ENCODE data around the gene PKD1. TPM values are rescaled to one million over a fixed set of nuclear protein-coding genes. Genes with fewer than 3 reads are reported as not detected.
"Not testable (repeated sequence)": the region's sequence is repeated elsewhere in the genome, so short reads cannot be mapped to it uniquely, and the experiment has no call there.

Gene PKD1
- total and polyA plus RNA-seq, 2 donors (not counting 1 experiment from before 2014, with no cell fraction given) = 100 to 116 TPM

- H3K4me3 Mint-ChIP-seq; H3K79me2 ChIP-seq (ENCODE audit: control insufficient read depth, insufficient read depth, low read length); DNase-seq; H3K27me3 Mint-ChIP-seq; H3K4me3 ChIP-seq (ENCODE audit: control extremely low read depth in 1 of 5, extremely low read depth in 1 of 5, insufficient read depth in 1 of 5, low read depth in 2 of 5, low read length in 4 of 5); H3K27me3 ChIP-seq (replicated peaks in 1 of 4; ENCODE audit: control extremely low read depth in 1 of 4, control insufficient read depth in 3 of 4, insufficient read depth in 4 of 4, low read length in 3 of 4); H3K9me3 Mint-ChIP-seq (ENCODE audit: insufficient read depth); H3K36me3 ChIP-seq (replicated peaks in 1 of 2; ENCODE audit: control extremely low read depth in 1 of 2, control insufficient read depth in 1 of 2, extremely low read depth in 1 of 2, insufficient read depth in 2 of 2, low read length in 1 of 2); H3K27ac Mint-ChIP-seq; H4K20me1 ChIP-seq (ENCODE audit: control insufficient read depth, insufficient read depth, low read length, poor library complexity, severe bottlenecking); H3K9ac ChIP-seq (ENCODE audit: low read length); H3K4me2 ChIP-seq (replicated peaks; ENCODE audit: low read depth, low read length, poor library complexity, severe bottlenecking); ATAC-seq (ENCODE audit: low read depth); H3K9me3 ChIP-seq (ENCODE audit: control extremely low read depth in 1 of 3, control insufficient read depth in 2 of 3, insufficient read depth in 1 of 3, low read length in 2 of 3); POLR2A ChIA-PET; H3K27ac ChIP-seq (ENCODE audit: low read length in 2 of 2); intact Hi-C loops (cut with micrococcal nuclease); CTCF ChIA-PET; H2AFZ ChIP-seq (ENCODE audit: insufficient read depth, low read depth, low read length, poor library complexity, severe bottlenecking): not testable (repeated sequence)
- H3K4me1 ChIP-seq (ENCODE audit: control insufficient read depth in 2 of 2, insufficient read depth in 2 of 2, low read length in 2 of 2) = peaks cover 5 to 17% of the 10 kb centered on the region in 2 donors
- peaks cover 18% of the 10 kb centered on the region for H3K4me1 Mint-ChIP-seq
- 96% methylated on average over 16 of the region's 22 CpGs for WGBS (ENCODE audit: insufficient coverage)
These were observed 5.7 kb downstream of the PKD1 start for GRCh38 chr16:2129890-2130447.

- H3K27ac ChIP-seq (ENCODE audit: low read length in 2 of 2); H3K9me3 Mint-ChIP-seq (ENCODE audit: insufficient read depth); H3K27me3 Mint-ChIP-seq; H3K79me2 ChIP-seq (ENCODE audit: control insufficient read depth, insufficient read depth, low read length); CTCF ChIA-PET; DNase-seq; H2AFZ ChIP-seq (ENCODE audit: insufficient read depth, low read depth, low read length, poor library complexity, severe bottlenecking); intact Hi-C loops (cut with micrococcal nuclease); H3K9ac ChIP-seq (ENCODE audit: low read length); H4K20me1 ChIP-seq (ENCODE audit: control insufficient read depth, insufficient read depth, low read length, poor library complexity, severe bottlenecking); ATAC-seq (ENCODE audit: low read depth); H3K4me3 ChIP-seq (ENCODE audit: control extremely low read depth in 1 of 5, extremely low read depth in 1 of 5, insufficient read depth in 1 of 5, low read depth in 2 of 5, low read length in 4 of 5); H3K9me3 ChIP-seq (ENCODE audit: control extremely low read depth in 1 of 3, control insufficient read depth in 2 of 3, insufficient read depth in 1 of 3, low read length in 2 of 3); H3K4me2 ChIP-seq (replicated peaks; ENCODE audit: low read depth, low read length, poor library complexity, severe bottlenecking); H3K27ac Mint-ChIP-seq; H3K4me3 Mint-ChIP-seq; H3K27me3 ChIP-seq (replicated peaks in 1 of 4; ENCODE audit: control extremely low read depth in 1 of 4, control insufficient read depth in 3 of 4, insufficient read depth in 4 of 4, low read length in 3 of 4); H3K36me3 ChIP-seq (replicated peaks in 1 of 2; ENCODE audit: control extremely low read depth in 1 of 2, control insufficient read depth in 1 of 2, extremely low read depth in 1 of 2, insufficient read depth in 2 of 2, low read length in 1 of 2): not testable (repeated sequence)
- POLR2A ChIA-PET = interaction anchor here (0.6 kb wide), 1 partner anchor 723 kb away, joined by 3 read pairs; no protein-coding TSS in a partner anchor
- WGBS (ENCODE audit: insufficient coverage) = no CpG with 5 or more reads among the region's 11 CpGs
- peaks cover 18% of the 10 kb centered on the region for H3K4me1 Mint-ChIP-seq
- H3K4me1 ChIP-seq (ENCODE audit: control insufficient read depth in 2 of 2, insufficient read depth in 2 of 2, low read length in 2 of 2) = peaks cover 5 to 17% of the 10 kb centered on the region in 2 donors
These were observed 6.4 kb downstream of the PKD1 start for GRCh38 chr16:2129251-2129650.

GRCh38 chr16:2127630-2128280 lies 7.9 kb downstream of the PKD1 start:
- not testable (repeated sequence) for H3K27ac Mint-ChIP-seq

GRCh38 chr16:2126928-2127556 lies 8.7 kb downstream of the PKD1 start:
- Mint-ChIP-seq H3K27ac (peak overlapping the region; percentile 59), H3K4me1 (peaks cover 20% of the 10 kb centered on the region), H3K4me3 (peak overlapping the region; percentile 13)
- intact Hi-C loops (cut with micrococcal nuclease); ATAC-seq (ENCODE audit: low read depth); H2AFZ ChIP-seq (ENCODE audit: insufficient read depth, low read depth, low read length, poor library complexity, severe bottlenecking); H3K4me2 ChIP-seq (replicated peaks; ENCODE audit: low read depth, low read length, poor library complexity, severe bottlenecking); POLR2A ChIA-PET; H3K27me3 ChIP-seq (replicated peaks in 1 of 4; ENCODE audit: control extremely low read depth in 1 of 4, control insufficient read depth in 3 of 4, insufficient read depth in 4 of 4, low read length in 3 of 4); H3K27ac ChIP-seq (ENCODE audit: low read length in 2 of 2); H4K20me1 ChIP-seq (ENCODE audit: control insufficient read depth, insufficient read depth, low read length, poor library complexity, severe bottlenecking); H3K9ac ChIP-seq (ENCODE audit: low read length); H3K27me3 Mint-ChIP-seq; H3K4me3 ChIP-seq (ENCODE audit: control extremely low read depth in 1 of 5, extremely low read depth in 1 of 5, insufficient read depth in 1 of 5, low read depth in 2 of 5, low read length in 4 of 5); H3K79me2 ChIP-seq (ENCODE audit: control insufficient read depth, insufficient read depth, low read length); CTCF ChIA-PET; H3K36me3 ChIP-seq (replicated peaks in 1 of 2; ENCODE audit: control extremely low read depth in 1 of 2, control insufficient read depth in 1 of 2, extremely low read depth in 1 of 2, insufficient read depth in 2 of 2, low read length in 1 of 2); H3K9me3 ChIP-seq (ENCODE audit: control extremely low read depth in 1 of 3, control insufficient read depth in 2 of 3, insufficient read depth in 1 of 3, low read length in 2 of 3); H3K9me3 Mint-ChIP-seq (ENCODE audit: insufficient read depth): not testable (repeated sequence)
- peak; percentile 47 for DNase-seq
- H3K4me1 ChIP-seq (ENCODE audit: control insufficient read depth in 2 of 2, insufficient read depth in 2 of 2, low read length in 2 of 2) = peaks cover 5 to 17% of the 10 kb centered on the region in 2 donors
- WGBS (ENCODE audit: insufficient coverage) = 97% methylated on average over 27 of the region's 31 CpGs

More at GRCh38 chr16:2127630-2128280, 7.9 kb downstream of the PKD1 start:
- H3K27me3 Mint-ChIP-seq; H3K36me3 ChIP-seq (replicated peaks in 1 of 2; ENCODE audit: control extremely low read depth in 1 of 2, control insufficient read depth in 1 of 2, extremely low read depth in 1 of 2, insufficient read depth in 2 of 2, low read length in 1 of 2); ATAC-seq (ENCODE audit: low read depth); H3K79me2 ChIP-seq (ENCODE audit: control insufficient read depth, insufficient read depth, low read length); H3K9ac ChIP-seq (ENCODE audit: low read length); H3K4me2 ChIP-seq (replicated peaks; ENCODE audit: low read depth, low read length, poor library complexity, severe bottlenecking); H3K4me3 ChIP-seq (ENCODE audit: control extremely low read depth in 1 of 5, extremely low read depth in 1 of 5, insufficient read depth in 1 of 5, low read depth in 2 of 5, low read length in 4 of 5); H3K4me3 Mint-ChIP-seq; intact Hi-C loops (cut with micrococcal nuclease); H3K27me3 ChIP-seq (replicated peaks in 1 of 4; ENCODE audit: control extremely low read depth in 1 of 4, control insufficient read depth in 3 of 4, insufficient read depth in 4 of 4, low read length in 3 of 4); H3K9me3 Mint-ChIP-seq (ENCODE audit: insufficient read depth); CTCF ChIA-PET; H2AFZ ChIP-seq (ENCODE audit: insufficient read depth, low read depth, low read length, poor library complexity, severe bottlenecking); H3K27ac ChIP-seq (ENCODE audit: low read length in 2 of 2); H3K9me3 ChIP-seq (ENCODE audit: control extremely low read depth in 1 of 3, control insufficient read depth in 2 of 3, insufficient read depth in 1 of 3, low read length in 2 of 3); POLR2A ChIA-PET; H4K20me1 ChIP-seq (ENCODE audit: control insufficient read depth, insufficient read depth, low read length, poor library complexity, severe bottlenecking): not testable (repeated sequence)
- peak; percentile 54 for DNase-seq
- H3K4me1 ChIP-seq (ENCODE audit: control insufficient read depth in 2 of 2, insufficient read depth in 2 of 2, low read length in 2 of 2) = peaks cover 5 to 17% of the 10 kb centered on the region in 2 donors
- peaks cover 18% of the 10 kb centered on the region for H3K4me1 Mint-ChIP-seq
- 80% methylated on average over 2 of the region's 3 CpGs for WGBS (ENCODE audit: insufficient coverage)

Data from B cell (primary cell).